COLO829 (cell line): ENCODE measurements around the gene ABHD14A.

ENCODE experiments used
- DNase-seq: peaks from one replicate; pipeline ENCODE4 v3.0.0; 2012; ENCODE audit warnings: low spot score

ABHD14A gene

DNA sequence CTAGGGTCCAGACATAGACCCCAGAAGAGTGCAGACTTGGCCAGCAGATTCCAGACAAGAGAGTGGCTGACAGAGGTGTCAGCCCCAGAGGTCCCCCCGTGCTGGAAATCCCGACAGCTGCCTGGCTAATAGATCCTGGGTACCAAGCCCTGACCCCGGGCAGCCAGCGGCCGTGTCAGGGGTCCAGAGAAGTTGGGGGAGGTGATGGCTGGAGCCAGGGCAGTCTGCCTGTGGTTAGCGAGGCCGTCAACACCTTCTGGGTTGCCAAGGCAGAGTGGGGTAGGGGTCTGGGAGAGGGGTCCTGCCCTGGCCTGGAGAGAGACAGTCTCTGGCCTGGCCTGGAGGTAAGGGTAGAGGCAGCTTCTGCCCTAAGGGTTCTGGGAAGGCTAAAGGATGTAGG, 45.9 kb downstream of the ABHD14A start:
- no peak for DNase-seq

- DNase-seq, result no peak
These were observed 46.8 kb downstream of the ABHD14A start for GRCh38 chr3:52021489-52022268.

- no peak for DNase-seq
These were observed 47.6 kb downstream of the ABHD14A start for GRCh38 chr3:52022323-52023100.

GRCh38 chr3:52023101-52023770, 48.4 kb downstream of the ABHD14A start:
- no peak for DNase-seq

GRCh38 chr3:52023860-52024764, 49.2 kb downstream of the ABHD14A start:
- DNase-seq, result peak; percentile 69

DNA sequence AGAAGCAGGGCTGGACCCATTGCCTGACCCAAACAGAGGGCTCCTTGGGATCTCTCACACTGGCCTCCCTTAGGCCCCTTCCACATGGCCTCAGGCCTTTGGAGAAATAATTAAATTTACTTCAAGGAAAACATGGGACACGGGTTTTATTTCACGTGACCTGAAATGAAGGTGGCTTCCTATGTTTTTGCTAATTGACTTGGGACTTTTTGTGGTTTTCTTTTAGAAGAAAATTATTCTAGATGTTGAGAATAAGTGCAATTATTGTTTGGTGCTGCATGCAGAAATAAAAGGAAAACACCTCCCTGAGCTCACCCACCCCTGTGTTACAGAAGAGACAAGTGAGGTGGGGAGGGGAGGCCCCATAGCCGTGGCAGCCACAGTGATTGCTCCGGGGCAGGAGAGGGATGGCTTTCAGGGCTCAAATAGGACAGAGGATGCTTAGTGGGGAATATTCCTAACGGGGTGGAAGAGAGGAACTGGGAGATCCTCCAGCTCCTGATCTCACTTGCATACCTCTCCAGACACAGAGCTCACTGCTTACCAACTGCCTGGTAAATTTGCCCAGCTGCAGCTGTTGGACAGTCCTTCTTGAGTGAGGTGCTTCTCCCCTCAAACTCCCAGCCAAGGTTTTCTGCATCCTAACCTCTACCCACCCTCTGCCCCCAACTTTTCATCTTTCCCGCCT, 50.0 kb downstream of the ABHD14A start:
- DNase-seq, result no peak

- no peak for DNase-seq
These were observed 50.6 kb downstream of the ABHD14A start for GRCh38 chr3:52025453-52025852.

GRCh38 chr3:52026041-52026440, 51.2 kb downstream of the ABHD14A start:
- DNase-seq, result no peak

DNA sequence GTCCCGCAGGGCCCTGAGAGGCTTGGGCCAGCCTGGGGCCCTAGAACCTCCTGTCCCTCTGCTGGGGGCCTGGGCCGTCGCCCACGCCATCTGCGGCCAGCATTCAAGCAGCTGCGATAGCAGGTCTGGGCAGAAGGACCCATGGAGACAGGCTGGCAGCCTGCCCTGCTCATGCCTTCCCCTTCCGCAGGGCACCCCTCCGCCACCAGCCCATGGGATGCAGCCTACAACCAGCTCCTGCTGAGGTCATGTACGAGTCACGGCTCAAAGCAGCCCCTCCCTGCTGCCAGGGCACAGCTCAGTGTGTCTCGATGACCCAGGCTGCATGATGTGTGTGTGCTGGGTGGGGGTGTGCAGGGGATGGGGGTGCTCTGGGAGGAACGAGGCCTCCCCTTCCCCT, 53.7 kb downstream of the ABHD14A start:
- no peak for DNase-seq

GRCh38 chr3:52029053-52029452, 54.2 kb downstream of the ABHD14A start:
- DNase-seq, result no peak

DNA sequence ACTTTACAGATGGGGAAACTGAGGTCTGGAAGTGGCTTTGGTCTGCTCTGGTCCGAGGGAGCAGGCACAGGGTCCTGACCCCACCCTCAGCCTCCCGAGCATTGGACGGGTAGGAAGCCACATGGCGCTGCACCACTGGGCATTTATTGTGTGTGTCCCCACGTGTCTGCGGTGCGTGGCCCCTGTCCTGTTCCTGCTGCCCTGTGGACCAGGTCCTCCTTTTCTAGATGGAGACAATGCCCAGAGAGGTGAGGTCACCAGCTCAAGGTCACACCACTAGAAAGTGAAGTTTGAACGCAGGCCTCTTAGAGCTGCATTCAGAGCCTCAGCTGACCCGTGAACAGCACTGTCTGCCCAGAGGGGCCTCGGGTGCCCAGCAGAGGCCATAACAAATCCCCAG, 54.7 kb downstream of the ABHD14A start:
- no peak for DNase-seq
